RKO (cell line): Measurements from ENCODE around the gene DBF4B.

Source experiments
- DNase-seq: peaks from one replicate; pipeline ENCODE4 v3.0.0-alpha.2; 2016; ENCODE audit warnings: low spot score

Gene DBF4B

DNA sequence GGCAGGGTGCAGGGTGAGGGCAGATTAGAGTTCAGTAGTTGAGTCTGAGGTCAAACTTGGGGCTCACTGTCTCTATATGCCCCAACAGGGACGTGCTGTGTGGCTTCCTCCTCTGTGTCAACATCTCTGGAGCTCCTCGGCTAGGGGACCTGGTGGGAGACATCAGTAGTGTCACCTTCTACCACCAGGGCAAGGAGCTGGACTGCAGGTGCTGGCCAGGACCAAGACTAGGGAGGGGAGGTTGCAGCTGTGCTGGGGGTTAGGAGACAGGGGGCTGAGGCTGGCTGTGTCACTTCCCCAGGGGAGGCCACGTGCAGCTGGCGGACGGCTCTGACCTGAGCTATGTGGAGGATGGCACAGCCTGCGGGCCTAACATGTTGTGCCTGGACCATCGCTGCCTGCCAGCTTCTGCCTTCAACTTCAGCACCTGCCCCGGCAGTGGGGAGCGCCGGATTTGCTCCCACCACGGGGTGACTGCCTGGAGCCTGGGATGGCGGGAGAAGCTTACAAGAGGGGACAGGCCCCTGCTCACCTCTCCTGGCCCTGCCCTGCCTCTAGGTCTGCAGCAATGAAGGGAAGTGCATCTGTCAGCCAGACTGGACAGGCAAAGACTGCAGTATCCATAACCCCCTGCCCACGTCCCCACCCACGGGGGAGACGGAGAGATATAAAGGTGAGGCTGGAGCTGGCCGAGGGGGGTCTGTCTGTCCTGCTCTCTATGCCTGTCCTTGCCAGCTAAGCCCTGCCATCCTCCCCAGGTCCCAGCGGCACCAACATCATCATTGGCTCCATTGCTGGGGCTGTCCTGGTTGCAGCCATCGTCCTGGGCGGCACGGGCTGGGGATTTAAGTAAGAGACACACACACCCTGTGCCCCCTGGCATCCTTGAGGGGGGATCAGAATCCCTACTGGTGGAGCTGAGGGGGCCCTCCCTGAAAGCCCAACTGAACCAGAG lies 69.2 kb downstream of the DBF4B start:
- no peak for DNase-seq

DNA sequence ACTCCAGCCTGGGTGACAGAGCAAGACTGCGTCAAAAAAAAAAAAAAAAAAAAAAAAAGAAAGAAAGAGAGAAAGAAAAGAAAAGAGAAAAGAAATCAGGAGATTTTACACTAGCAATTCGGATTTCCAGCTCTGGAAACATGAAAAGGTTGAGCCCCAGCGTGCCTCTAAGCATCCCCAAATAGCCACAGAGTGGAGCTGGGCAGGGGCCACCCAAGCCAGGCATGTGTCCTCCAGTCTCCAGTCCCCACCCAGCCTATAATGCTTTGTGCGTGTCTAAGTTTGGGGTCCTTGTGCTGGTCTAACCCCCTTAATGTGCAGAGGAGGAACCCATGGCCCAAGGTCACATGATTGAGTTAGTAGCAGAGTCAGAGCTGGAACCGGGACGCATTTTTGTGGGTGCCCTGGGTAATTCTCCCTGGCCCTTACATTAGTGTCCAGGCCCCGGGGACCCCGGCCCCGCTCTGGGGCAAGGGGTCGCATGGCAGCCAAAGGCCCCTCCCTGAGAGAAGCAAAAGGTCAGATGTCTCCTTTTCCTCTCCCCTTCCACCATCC lies 70.3 kb downstream of the DBF4B start:
- DNase-seq: no peak

DNA sequence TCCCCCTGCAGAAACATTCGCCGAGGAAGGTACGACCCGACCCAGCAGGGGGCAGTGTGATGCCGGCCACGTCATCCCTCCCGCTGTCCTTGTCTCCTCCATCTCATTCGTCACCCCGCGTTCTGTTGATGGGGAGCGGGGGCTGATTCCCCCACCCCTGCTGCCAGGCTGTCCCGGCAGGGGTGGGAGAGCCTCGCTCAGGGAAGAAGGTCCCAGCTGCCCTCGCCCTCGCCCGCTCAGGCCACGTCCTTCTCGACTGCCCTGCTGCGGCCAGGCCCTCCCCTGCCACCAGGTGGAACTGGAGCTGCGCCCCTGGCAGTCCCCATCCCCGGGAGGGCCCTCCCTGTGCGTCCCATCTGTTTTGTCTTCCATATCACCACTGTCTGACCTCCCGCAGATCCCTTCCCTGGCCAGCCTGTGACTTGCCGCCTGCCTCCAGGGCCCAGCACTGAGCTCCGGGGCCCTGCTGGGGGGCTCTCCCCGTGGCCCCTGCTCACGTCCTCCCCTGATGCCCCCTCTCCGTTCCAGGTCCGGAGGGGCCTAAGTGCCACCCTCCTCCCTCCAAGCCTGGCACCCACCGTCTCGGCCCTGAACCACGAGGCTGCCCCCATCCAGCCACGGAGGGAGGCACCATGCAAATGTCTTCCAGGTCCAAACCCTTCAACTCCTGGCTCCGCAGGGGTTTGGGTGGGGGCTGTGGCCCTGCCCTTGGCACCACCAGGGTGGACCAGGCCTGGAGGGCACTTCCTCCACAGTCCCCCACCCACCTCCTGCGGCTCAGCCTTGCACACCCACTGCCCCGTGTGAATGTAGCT lies 71.0 kb downstream of the DBF4B start:
- peak; percentile 83 for DNase-seq

DNA sequence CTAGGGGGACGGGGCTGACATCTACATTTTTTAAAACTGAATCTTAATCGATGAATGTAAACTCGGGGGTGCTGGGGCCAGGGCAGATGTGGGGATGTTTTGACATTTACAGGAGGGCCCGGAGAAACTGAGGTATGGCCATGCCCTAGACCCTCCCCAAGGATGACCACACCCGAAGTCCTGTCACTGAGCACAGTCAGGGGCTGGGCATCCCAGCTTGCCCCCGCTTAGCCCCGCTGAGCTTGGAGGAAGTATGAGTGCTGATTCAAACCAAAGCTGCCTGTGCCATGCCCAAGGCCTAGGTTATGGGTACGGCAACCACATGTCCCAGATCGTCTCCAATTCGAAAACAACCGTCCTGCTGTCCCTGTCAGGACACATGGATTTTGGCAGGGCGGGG lies 71.7 kb downstream of the DBF4B start:
- DNase-seq: no peak

DNA sequence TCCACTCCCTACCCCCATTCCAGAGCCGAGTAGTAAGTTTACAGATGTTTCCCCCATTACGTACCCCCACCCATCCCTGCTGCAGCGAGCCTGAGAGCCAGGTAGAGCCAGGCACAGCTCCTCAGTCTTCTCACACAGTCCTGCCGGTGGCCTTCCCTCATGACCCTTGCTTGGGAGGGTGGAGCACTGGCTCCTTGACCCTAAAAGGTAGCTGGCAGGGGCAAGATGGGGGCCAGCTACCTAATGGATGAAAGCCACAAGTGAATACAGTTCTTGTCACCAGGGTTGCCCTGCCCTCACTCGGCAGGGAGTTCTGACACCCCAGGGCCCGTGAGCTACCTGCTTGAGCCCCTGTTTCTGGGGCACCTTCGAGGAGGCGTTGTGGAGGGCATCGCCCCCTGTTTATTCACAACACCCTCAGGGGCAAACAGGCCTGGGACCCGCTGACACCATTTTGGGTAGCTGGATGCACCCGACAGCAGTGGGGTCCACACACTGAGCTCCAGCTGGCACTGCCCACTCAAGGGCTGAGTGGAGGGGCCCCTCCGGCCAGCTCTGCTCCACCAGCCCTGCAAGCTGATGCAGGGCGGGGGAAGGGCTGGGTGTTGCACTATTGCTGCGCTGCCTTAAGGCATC lies 72.5 kb downstream of the DBF4B start:
- no peak for DNase-seq

GRCh38 chr17:44781551-44782325 lies 73.3 kb downstream of the DBF4B start:
- no peak for DNase-seq

DNA sequence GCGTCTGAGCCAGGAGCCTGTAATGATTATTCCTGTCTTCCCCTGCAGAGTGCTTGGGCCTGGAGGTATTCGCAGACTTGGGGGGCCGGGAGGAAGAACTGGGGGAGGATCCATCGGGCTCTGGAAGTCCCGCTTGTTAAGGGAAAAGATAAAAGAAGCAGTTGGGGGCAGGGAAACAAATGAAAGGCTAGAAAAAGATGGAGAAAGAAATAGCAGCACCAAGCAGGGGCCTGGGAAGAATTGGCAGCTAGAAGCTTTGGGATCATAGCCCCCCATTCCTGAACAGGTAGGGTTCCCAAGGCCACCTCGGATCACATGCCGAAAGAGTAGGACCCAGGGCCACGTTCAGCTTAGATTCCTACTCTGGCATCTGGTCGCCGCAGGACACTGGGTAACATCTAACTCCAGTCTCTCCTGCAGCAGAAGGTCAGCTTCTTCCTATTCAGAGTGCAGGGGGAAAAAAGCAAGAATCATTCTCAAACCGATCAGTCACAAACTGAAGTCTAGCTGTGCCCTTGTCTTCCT lies 73.9 kb downstream of the DBF4B start:
- DNase-seq: no peak

- DNase-seq: no peak
Observed at GRCh38 chr17:44785921-44786320, 77.5 kb downstream of the DBF4B start.

DNA sequence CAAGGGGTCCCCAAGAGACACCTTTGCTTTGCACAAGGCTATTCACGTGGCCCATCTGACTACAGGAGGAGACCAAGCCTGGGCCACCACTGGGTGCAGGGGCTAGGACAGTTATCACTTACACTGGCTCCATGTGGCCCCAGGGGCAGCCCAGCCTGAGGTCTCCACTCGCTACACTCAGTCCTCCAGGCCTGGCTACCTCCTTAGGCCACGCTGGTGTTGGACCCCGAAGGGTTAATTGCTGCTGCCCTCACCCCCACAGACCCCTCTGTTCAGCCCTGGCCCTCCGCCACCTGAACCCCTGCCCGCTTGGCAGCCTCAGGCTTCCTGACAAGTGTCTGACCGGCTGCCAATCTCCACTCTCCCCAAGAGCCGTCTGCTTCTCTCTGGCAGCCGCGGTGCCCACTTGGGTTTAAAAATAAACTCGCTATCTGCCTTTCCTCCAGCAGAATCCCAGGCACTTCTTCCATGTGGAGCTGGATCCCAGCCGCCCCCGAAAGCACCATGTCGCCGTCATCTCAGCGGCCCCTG lies 78.2 kb downstream of the DBF4B start:
- DNase-seq: no peak

DNA sequence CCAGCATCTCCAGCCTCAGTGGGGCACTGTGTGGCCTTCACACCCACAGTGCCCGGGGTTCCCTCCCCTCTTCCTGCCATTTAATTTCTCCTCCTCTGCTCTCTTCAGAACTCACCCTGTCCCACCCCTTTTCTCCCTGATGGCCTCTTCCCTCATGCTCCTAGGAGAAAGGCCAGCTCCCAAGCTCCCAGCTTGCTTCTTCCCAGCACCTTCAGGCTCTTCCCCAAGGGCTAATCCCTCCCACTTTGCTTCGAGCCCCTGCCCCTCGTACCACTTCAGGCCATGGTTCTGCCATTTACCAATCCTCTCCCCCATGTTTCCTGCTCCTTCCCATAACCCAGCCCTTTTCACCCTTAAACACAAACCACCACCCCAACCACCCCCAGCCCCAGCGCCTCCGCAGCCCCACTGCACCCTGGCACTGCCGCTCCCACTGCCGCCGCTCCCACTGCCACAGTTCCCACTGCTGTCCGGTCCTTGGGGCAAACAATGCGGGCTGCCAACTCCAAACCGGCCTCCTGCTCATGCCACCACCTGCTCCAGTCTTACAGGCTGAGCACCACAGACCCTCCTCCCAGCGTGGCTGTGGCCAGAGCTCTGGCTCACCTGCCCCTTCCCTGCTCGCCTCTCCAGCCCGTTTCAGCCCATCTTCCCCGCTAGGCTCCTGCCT lies 78.9 kb downstream of the DBF4B start:
- no peak for DNase-seq

- DNase-seq: peak; percentile 85
Observed at GRCh38 chr17:44788139-44788538, 79.7 kb downstream of the DBF4B start.

DNA sequence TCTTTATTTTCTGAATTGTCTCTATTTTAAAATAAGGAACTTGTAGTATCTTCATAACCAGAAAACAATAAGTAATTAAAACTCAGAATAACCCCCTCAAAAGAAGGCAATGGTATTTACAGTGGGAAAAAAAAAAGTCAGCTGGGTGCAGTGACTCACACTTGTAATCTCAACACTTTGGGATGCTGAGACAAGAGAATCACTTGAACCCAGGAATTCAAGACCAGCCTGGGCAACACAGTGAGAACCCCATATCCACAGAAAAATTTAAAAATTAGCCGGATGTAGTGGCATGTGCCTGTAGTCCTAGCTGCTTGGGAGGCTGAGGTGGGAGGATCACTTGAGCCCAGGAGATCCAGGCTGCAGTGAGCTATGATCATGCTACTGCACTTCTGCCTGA lies 83.8 kb downstream of the DBF4B start:
- DNase-seq: peak; percentile 38

DNA sequence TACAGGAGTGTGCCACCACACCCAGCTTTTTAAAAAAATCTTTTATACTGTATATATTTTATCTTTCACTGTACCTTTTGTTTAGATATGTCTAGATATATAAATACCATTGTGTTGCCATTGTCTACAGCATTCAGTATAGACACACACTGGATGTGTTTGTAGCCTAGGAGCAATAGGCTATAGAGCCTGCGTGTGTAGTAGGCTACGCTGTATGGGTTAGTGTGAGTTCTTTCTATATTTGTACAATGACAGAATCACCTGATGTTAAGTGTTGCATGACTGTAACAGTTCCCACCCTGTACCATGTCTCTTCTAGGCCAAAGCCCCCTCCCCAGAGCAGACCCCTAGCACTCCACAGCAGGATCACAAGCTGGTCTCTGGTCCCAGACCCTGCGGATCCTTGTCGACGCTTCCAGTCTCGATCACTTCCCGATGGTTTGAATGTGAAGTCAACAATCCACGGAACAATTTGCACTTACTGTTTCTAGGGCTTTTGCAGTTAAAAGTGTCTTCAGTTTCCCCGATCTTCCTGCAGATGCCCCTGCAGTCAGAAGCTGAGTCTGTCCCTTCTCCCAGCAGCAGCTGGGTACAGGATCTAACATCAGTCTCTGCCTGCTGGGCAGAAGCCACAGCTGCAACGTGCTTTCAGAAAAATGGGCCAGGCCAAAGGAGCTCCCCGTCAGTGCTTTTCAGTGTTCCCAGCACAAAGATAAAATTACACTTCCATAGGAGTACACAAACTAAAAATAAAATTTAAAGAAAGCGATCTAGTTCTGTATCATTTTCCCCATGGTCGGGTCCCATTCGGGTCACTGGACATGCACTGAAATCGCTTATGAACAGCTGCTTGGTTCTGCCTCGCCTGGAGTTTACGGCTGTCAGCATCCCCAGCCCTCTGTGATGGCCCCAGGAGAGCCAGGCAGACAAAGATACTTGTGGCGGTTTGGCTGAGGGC lies 85.7 kb downstream of the DBF4B start:
- DNase-seq: no peak

GRCh38 chr17:44794851-44795413 lies 86.5 kb downstream of the DBF4B start:
- DNase-seq: peak; percentile 100

GRCh38 chr17:44795421-44795820 lies 87.0 kb downstream of the DBF4B start:
- peak; percentile 51 for DNase-seq

- peak; percentile 90 for DNase-seq
Observed at GRCh38 chr17:44795928-44796327, 87.5 kb downstream of the DBF4B start.

DNA sequence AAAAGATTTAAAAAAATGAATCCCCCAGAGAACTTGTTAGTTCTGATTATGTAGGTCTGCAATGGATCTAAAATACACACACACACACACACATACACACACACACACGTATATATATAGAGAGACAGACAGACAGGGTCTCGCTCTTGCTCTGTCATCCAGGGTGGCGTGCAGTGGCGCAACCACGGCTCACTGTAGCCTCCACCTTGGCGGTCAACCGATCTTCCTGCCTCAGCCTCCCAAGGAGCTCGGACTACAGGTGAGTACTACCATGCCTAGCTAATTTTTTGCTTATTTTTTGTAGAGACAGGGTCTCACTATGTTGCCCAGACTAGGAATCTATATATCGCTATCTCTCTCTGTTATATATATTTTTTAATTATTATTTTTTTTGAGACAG lies 88.3 kb downstream of the DBF4B start:
- peak; percentile 69 for DNase-seq

GRCh38 chr17:44797802-44798201 lies 89.3 kb downstream of the DBF4B start:
- peak; percentile 98 for DNase-seq

DNA sequence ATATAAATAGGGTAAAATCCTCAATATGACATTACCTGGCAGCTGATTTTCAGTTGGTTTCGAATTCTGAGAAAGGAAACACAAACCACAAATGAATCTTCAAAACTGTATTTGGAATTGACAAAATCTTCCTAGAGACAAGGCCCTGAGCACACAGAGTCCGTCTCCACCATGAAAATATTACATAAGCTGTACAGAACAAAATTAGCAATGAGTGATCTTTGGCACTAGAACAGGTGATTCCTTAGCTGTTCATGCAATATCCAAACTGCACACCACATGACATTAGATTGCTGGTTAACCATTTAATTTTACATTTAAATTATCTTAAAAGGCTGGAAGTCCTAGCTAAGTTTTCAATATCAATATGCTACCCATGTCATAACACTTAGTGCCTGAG lies 89.9 kb downstream of the DBF4B start:
- DNase-seq: peak; percentile 52
